GM19328 (cell line): ENCODE results near the gene PODN.

Experiments used
- ATAC-seq: cut with Tn5 transposase; IDR thresholded peaks from one replicate; pipeline ENCODE4 v1.9.1; 2021; ENCODE audit warnings: mild to moderate bottlenecking, moderate library complexity; ENCODE audit not compliant: unreplicated experiment

The PODN gene

GRCh38 chr1:53112861-53113260 lies 50.8 kb downstream of the PODN start:
- ATAC-seq = no peak

GRCh38 chr1:53114090-53114489 lies 52.1 kb downstream of the PODN start:
- no peak for ATAC-seq

GRCh38 chr1:53114581-53115400 lies 52.8 kb downstream of the PODN start:
- ATAC-seq = no peak

- ATAC-seq = no peak
Measured at GRCh38 chr1:53115403-53116306, 53.6 kb downstream of the PODN start.

GRCh38 chr1:53116307-53116810 lies 54.3 kb downstream of the PODN start:
- no peak for ATAC-seq

GRCh38 chr1:53116933-53117600 lies 55.1 kb downstream of the PODN start:
- no peak for ATAC-seq

GRCh38 chr1:53117836-53118235 lies 55.8 kb downstream of the PODN start:
- ATAC-seq = no peak

- ATAC-seq = no peak
Measured at GRCh38 chr1:53120659-53121058, 58.6 kb downstream of the PODN start.

- no peak for ATAC-seq
Measured at GRCh38 chr1:53121319-53122172, 59.5 kb downstream of the PODN start.

- ATAC-seq = no peak
Measured at GRCh38 chr1:53122201-53122885, 60.3 kb downstream of the PODN start.

- no peak for ATAC-seq
Measured at GRCh38 chr1:53122961-53123413, 61.0 kb downstream of the PODN start.

GRCh38 chr1:53123453-53124140 lies 61.6 kb downstream of the PODN start:
- ATAC-seq = no peak

GRCh38 chr1:53125122-53125521 lies 63.1 kb downstream of the PODN start:
- no peak for ATAC-seq

- no peak for ATAC-seq
Measured at GRCh38 chr1:53125623-53126360, 63.8 kb downstream of the PODN start.

- ATAC-seq = no peak
Measured at GRCh38 chr1:53126495-53126894, 64.5 kb downstream of the PODN start.

- no peak for ATAC-seq
Measured at GRCh38 chr1:53127546-53127945, 65.5 kb downstream of the PODN start.

GRCh38 chr1:53128401-53128800 lies 66.4 kb downstream of the PODN start:
- ATAC-seq = no peak

- no peak for ATAC-seq
Measured at GRCh38 chr1:53129891-53130597, 68.0 kb downstream of the PODN start.
